Measurements from ENCODE around the gene MMEL1. TPM values are rescaled to one million over a fixed set of nuclear protein-coding genes. Genes with fewer than 3 reads are reported as not detected.

MMEL1 gene
- total RNA-seq, 3 donors from 2014 or later, result 9.2 to 12.7 TPM; not detected in 1

DNA sequence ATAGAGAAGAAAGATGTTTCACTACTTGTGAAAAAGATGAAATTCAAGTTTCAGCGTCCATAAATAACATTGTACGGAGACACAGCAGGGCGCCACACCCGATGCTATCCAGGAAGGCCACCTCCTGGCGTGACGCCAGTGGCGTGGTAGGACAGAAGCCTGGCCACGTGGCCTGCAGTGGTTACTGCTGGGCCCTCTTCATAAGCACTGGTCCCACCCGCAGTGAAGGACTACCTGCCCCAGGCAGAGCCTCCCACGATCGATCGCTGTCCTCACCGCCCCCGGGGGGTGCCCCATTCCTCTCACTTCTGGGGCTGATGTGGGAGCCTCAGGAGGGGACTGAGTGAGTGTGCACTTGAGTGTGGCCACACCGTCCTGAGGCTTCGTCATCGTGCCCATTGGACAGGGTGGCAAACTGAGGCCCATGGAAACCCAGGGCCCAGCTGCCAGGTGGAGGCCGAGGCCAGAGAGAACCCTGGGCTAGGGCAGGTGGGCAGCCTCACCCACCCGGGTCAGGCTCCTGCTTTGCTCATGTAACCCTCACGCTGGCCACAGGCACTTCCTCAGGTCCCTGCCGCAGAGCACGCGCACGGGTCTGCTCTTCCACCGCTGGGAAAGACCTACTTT is 91.1 kb downstream of the MMEL1 start:
- Histone ChIP-seq H3K9me3 (no peaks in the 10 kb centered on the region), H3K27ac (no peak overlapping the region), H3K36me3 (no peaks in the 10 kb centered on the region), H3K4me3 (no peak overlapping the region), H3K4me1 (peaks cover 14 to 23% of the 10 kb centered on the region in 2 donors), H3K27me3 (peaks cover 5 to 28% of the 10 kb centered on the region in 2 donors)
- intact Hi-C loops (cut with DNase I; ENCODE audit: low total_unique reads), result no loop called here
- TF ChIP-seq POLR2AphosphoS5 (IDR thresholded peaks at IDR 0.05), result no peak
- no peak for TF ChIP-seq POLR2A (IDR thresholded peaks at IDR 0.05)
- TF ChIP-seq, protein P1, sequence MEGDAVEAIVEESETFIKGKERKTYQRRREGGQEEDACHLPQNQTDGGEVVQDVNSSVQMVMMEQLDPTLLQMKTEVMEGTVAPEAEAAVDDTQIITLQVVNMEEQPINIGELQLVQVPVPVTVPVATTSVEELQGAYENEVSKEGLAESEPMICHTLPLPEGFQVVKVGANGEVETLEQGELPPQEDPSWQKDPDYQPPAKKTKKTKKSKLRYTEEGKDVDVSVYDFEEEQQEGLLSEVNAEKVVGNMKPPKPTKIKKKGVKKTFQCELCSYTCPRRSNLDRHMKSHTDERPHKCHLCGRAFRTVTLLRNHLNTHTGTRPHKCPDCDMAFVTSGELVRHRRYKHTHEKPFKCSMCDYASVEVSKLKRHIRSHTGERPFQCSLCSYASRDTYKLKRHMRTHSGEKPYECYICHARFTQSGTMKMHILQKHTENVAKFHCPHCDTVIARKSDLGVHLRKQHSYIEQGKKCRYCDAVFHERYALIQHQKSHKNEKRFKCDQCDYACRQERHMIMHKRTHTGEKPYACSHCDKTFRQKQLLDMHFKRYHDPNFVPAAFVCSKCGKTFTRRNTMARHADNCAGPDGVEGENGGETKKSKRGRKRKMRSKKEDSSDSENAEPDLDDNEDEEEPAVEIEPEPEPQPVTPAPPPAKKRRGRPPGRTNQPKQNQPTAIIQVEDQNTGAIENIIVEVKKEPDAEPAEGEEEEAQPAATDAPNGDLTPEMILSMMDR (IDR thresholded peaks at IDR 0.05), result no peak
- DNase-seq (ENCODE audit: low spot score in 2 of 2), result peak in 1 of 2 donors; percentile 68

DNA sequence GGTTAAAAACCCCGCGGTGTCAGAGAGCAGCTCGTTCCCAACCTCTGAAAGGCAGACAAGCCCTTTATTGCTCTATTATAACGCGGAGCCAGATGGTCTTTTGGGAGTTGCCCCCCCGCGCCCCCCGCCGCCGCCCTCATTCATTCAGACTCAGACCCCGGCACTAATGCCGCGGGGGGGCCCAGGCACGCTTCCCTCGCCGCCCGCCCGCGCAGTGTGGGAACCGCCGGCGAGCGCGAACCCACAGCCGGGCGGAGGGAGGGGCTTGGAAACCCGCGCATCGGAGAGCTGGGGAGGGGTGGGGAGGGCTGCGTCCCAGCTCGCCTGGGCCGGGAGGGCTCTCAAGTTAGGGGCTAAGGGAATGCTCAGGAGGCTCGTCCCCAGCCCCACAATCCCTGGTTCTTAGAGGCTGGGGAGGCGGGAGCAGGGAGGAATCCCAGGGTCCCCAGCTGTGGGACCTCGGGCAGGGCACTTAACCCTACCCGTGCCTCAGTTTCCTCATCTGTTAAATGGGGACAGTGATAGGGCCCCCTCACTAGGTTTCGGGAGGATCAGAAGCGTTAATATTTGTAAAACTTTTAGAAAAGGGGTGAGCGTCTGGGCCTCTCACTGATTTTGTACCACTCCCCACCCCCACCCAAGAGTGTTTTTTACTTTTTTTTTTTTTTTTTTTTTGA is 91.9 kb downstream of the MMEL1 start:
- no peak overlapping the region for H3K27ac ChIP-seq
- H3K36me3 ChIP-seq, result no peaks in the 10 kb centered on the region
- DNase-seq (ENCODE audit: low spot score in 2 of 2), result no peak
- intact Hi-C loops (cut with DNase I; ENCODE audit: low total_unique reads), result no loop called here
- H3K9me3 ChIP-seq, result no peaks in the 10 kb centered on the region
- TF ChIP-seq POLR2A (IDR thresholded peaks at IDR 0.05), result no peak
- no peak for TF ChIP-seq POLR2AphosphoS5 (IDR thresholded peaks at IDR 0.05)
- TF ChIP-seq, protein P1 (IDR thresholded peaks at IDR 0.05), result no peak
- peaks cover 14 to 16% of the 10 kb centered on the region in 2 donors for H3K4me1 ChIP-seq
- peak overlapping the region in 1 of 3 donors; percentile 15 for H3K4me3 ChIP-seq
- H3K27me3 ChIP-seq, result peaks cover 5 to 34% of the 10 kb centered on the region in 2 donors

Other genes starting within 250 kb of the MMEL1 start
- 10 to 100 TPM in 2 of 3 donors, 1 to 10 TPM in 1; 4.0 to 18.1 (median 17.7) TPM for gene MORN1, start 241.5 kb downstream of the MMEL1 start, total RNA-seq
- 10 to 100 TPM; 58.3 to 75.1 (median 70.4) TPM for gene RER1, start 241.2 kb downstream of the MMEL1 start, total RNA-seq
- gene PEX10, start 220.5 kb downstream of the MMEL1 start, total RNA-seq, result 10 to 100 TPM; 23.3 to 37.4 (median 24.1) TPM
- gene PLCH2, start 156.7 kb downstream of the MMEL1 start, total RNA-seq, result 10 to 100 TPM in 2 of 3 donors, under 1 TPM in 1; 0.16 to 12.0 (median 10.2) TPM
- gene PANK4, start 106.4 kb downstream of the MMEL1 start, total RNA-seq, result 10 to 100 TPM; 16.5 to 32.8 (median 31.3) TPM
- gene HES5, start 102.8 kb downstream of the MMEL1 start, total RNA-seq, result not detected
- gene TNFRSF14, start 76.6 kb downstream of the MMEL1 start, total RNA-seq, result 10 to 100 TPM; 55.8 to 75.8 (median 67.8) TPM
- 10 to 100 TPM in 2 of 3 donors, 1 to 10 TPM in 1; 4.8 to 15.8 (median 14.4) TPM for gene PRXL2B, start 46.2 kb downstream of the MMEL1 start, total RNA-seq
- gene TTC34, start 168.7 kb upstream of the MMEL1 start, total RNA-seq, result under 1 TPM; 0.16 to 0.88 (median 0.66) TPM